PFSK-1 (cell line): Measurements from ENCODE around the gene CCP110.

Experiments used
- POLR2AphosphoS5 ChIP-seq: IDR thresholded peaks from 2 replicates; pipeline ENCODE4 v1.6.1; 2012; ENCODE audit warnings: low read depth, mild to moderate bottlenecking, control low read depth, low read length, moderate library complexity
- SIN3A ChIP-seq: IDR thresholded peaks from 2 replicates; pipeline ENCODE4 v1.6.1; 2012; ENCODE audit warnings: mild to moderate bottlenecking, low read length, moderate library complexity, borderline replicate concordance; ENCODE audit not compliant: insufficient read depth

DNA sequence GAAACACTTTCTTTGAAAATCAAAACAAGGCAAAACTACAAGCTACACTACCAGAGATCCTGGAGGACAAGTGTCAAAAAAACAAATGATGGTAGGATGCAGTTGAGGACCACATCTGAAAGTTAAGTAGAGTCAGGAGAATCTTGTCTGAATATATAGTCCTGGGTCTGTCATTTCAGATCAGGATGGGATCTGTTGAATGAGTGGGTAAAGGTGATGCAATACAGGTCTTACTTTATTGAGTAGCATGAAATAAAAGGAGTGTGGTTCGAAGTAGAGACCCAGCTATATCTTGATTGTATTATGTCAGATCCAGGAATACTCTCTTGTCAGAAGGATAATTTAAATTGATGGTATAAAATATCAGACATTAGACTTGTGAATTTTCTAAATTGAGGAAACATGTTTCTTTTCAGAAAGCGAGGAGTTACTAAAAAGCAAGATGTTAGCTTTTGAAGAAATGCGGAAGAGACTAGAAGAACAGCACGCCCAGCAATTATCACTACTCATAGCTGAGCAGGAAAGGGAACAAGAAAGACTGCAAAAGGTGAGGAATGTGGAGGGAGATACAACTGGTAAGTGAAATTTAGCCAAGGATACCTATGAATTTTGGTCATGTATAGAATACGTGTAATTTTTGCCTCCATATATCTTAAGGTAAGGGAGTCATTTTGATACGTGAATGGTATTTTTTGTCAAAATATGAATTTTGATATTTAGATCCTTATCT is 16.7 kb downstream of the CCP110 start:
- TF ChIP-seq POLR2AphosphoS5 (no peak), SIN3A (no peak)
